Epithelial cell of proximal tubule (primary cell): ENCODE data around the gene SLC24A5. TPM values are rescaled to one million over a fixed set of nuclear protein-coding genes. Genes with fewer than 3 reads are reported as not detected.

Source experiments
- DNase-seq: peaks from one replicate; pipeline ENCODE4 v3.0.0-alpha.2; 2011; ENCODE audit warnings: low read depth
- H3K4me3 ChIP-seq: 2 replicates; pipeline ENCODE4 v1.5.1; 2011; ENCODE audit warnings: low read depth, mild to moderate bottlenecking, low read length
- CTCF ChIP-seq: conservative IDR thresholded peaks from 2 replicates; pipeline ENCODE4 v1.5.1; 2012; ENCODE audit warnings: low read depth, mild to moderate bottlenecking, low read length
- total RNA-seq: library from RNA; depleted of rRNA; stranded (reverse); fragments of >200 nt; gene quantifications from 2 replicates; pipeline ENCODE4 v1.2.3, GENCODE V29; 2015

SLC24A5 gene
- total RNA-seq, 1 donor from 2014 or later = not detected

- TF ChIP-seq CTCF = no peak
- DNase-seq = no peak
- H3K4me3 ChIP-seq = no peak overlapping the region
These were observed 29.3 kb upstream of the SLC24A5 start for GRCh38 chr15:48091522-48091921.

GRCh38 chr15:48096355-48096786 lies 24.4 kb upstream of the SLC24A5 start:
- DNase-seq = no peak
- TF ChIP-seq CTCF = no peak
- H3K4me3 ChIP-seq = no peak overlapping the region

- no peak for TF ChIP-seq CTCF
- no peak for DNase-seq
- no peak overlapping the region for H3K4me3 ChIP-seq
These were observed 24.0 kb upstream of the SLC24A5 start for GRCh38 chr15:48096813-48097212.

- TF ChIP-seq CTCF = no peak
- no peak overlapping the region for H3K4me3 ChIP-seq
- no peak for DNase-seq
These were observed 23.5 kb upstream of the SLC24A5 start for GRCh38 chr15:48097264-48097663.

GRCh38 chr15:48101376-48101961 lies 19.3 kb upstream of the SLC24A5 start:
- no peak overlapping the region for H3K4me3 ChIP-seq
- no peak for DNase-seq
- TF ChIP-seq CTCF = no peak

- no peak for DNase-seq
- H3K4me3 ChIP-seq = no peak overlapping the region
- no peak for TF ChIP-seq CTCF
These were observed 18.6 kb upstream of the SLC24A5 start for GRCh38 chr15:48102167-48102566.

- H3K4me3 ChIP-seq = no peak overlapping the region
- DNase-seq = no peak
- no peak for TF ChIP-seq CTCF
These were observed 17.1 kb upstream of the SLC24A5 start for GRCh38 chr15:48103647-48104046.
